HG02642 (cell line): ENCODE measurements around the gene CHAD.
A peak's percentile ranks its signal among the peaks of the same experiment; 100 is the strongest.
"Not testable (repeated sequence)": the region's sequence is repeated elsewhere in the genome, so short reads cannot be mapped to it uniquely, and the experiment has no call there.

Experiments
- ATAC-seq: cut with Tn5 transposase; IDR thresholded peaks from one replicate; pipeline ENCODE4 v1.9.1; 2021; ENCODE audit warnings: mild to moderate bottlenecking; ENCODE audit not compliant: unreplicated experiment, poor library complexity

CHAD gene

DNA sequence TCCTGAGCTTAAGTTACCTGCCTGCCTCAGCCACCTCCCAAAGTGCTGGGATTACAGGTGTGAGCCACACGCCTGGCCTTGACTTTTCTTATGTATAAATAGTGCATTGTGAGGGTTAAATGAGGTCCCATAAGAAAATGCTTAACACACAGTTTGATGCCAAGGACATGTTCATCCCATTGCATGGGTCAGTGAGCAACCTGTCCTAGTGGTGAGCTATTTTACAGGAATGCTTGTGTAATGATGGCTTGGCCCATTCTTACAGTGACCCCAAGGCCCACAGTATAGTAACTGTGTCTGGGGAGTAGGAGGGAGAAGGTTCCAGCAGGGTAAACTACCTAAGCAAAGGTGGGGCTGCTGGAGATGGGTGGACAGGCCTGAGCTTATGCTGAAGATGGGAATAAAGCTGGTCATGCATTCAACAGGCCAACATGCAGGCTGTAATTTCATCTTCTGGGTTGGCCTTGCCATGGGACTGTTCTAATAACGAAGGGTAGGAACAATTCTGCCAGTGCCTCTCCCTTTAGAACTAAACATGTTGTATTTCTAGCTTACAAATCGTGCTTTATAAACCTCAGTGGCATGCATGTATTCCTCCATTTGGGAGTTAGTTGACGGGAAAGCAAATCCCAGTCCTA, 36.4 kb downstream of the CHAD start:
- no peak for ATAC-seq

DNA sequence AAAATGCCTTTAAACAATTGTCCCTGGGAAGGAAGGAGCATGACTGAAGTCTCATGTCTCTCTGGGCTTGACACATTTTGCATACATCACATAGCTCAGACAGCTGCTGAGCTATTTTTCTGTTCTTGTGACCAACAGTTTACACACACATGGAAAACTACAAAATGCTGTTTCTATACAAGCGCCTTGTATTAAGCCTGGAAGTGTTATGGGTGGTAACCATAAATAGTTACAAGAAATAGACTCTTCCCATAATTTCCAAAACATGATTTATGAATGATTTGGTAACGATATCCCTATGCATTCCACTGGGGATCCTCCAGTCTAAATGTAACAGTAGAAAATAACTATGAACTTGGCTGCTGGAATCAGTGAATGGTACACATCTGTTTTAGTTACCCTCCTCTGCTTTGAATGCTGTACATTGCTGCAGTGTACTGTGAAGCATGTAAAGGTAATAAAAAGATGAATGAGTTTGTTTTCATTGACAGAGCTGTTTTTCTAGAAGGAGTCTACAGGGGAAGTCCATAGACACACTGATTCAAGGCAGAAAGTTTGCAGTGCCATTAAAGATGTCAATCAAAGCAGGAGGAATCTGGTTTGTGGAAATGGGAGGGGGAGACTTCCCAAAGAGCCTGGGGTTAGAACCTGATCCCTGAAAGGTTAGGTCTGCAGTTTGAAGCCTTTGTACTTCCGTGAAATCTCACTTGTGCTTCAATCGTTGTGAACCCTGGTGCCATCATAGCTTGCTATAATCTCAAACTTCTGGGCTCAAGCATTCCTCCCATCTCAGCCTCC, 37.7 kb downstream of the CHAD start:
- ATAC-seq: no peak

DNA sequence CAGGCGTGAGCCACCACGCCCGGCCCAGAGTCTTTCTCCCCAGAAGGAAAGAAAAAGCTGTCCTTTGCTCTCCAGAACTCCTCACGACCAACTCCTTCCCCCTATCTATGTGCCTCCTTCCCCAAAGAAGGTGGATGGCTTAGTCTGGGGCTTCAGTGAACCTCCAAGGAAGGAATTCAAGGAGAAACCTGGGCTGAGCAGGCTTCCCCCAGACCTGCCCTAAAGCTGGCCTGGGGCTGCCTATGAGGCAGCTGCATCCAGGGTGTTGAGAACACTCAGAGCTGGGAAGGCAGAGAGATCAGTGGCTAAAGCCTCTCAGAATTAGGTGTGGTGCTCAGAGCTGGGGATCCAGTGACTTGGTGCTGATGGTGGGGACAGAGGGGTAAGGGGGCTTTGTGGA, 38.9 kb downstream of the CHAD start:
- no peak for ATAC-seq

DNA sequence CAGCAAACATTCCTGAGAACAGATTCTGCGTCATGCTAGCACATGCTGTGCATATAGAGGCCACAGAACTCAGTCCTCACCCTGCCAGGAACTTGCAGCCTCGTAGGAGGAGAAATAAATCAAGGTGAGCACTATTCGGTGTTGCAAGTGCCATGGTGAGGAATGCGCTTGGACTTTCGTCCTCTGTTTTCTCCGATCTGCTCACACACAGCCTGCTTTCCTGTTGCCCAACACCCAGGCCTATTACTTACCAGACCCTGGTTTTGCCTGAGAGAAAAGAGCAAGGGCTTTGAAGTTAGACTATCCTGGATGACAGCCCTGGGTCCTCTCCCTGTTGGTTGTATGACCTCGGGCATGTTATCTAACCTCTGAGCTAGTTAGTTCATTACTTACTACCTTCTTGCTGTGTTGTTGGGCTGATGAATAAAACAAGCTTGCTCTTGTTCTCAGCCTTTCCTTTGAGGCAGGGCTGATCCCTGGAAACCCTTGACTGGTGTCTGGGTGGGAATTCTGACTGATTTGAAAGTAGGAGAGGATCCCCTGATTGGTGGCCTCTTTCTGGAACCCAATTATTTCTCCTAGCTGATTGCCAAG, 39.8 kb downstream of the CHAD start:
- ATAC-seq: no peak

DNA sequence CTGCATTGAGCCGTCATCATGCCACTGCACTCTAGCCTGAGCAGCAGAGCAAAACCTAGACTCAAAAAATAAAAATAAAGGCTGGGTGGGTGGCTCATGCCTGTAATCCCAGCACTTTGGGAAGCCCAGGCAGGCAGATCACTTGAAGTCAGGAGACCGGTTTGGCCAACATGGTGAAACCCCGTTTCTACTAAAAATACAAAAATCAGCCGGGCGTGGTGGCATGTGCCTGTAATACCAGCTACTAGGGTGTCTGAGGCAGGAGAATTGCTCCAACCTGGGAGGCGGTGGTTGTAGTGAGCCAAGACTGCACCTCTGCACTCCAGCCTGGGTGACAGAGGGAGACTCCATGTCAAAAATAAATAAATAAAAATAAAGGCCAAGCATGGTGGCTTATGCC, 40.6 kb downstream of the CHAD start:
- not testable (repeated sequence) for ATAC-seq

DNA sequence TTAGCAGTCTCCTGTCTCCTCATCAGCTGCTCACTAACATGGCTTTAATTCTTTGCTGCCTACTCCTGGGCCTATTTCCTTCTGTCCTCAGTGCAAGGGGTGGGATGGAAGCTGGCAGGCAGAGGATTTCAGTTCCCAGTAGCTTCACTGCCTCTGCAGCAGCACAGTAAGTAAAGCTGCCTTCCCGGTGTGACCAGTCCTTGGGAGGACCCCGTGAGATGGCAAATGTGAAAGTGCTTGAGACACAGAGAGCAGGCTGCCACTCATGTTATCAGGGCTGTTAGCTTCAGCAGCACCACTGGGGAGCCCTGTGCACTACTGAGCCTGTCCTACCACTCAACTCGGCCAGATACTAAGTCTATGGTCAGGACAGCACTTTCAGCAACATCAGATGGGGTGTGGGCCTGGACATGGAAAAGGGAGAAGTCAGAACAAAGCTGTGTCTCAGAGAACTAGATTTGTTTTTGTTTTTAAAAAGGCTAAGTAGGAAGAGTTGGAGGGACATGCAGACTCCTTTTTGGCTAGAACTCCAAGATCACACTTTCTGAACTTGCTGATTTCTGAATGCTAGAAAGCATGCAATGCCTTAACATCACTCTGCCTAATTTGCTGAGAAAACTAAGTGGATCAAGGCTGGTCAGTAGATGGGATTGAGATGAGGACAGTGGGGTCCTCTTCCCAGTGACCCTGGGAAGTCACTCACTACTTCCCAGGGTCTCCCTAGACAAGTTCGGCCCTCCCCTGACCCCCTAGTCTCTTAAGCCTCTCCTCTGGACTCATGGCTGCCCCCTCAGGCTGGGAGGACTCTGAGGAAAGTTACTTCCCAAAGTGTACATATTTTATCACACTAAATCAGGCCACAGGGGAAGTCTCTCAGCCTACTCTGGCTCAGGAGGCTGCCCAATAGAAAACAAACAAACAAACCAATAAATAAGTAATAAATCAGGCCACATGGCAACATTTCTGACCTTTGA, 41.6 kb downstream of the CHAD start:
- ATAC-seq: no peak

GRCh38 chr17:50426472-50426782, 42.3 kb downstream of the CHAD start:
- ATAC-seq: peak; percentile 15

DNA sequence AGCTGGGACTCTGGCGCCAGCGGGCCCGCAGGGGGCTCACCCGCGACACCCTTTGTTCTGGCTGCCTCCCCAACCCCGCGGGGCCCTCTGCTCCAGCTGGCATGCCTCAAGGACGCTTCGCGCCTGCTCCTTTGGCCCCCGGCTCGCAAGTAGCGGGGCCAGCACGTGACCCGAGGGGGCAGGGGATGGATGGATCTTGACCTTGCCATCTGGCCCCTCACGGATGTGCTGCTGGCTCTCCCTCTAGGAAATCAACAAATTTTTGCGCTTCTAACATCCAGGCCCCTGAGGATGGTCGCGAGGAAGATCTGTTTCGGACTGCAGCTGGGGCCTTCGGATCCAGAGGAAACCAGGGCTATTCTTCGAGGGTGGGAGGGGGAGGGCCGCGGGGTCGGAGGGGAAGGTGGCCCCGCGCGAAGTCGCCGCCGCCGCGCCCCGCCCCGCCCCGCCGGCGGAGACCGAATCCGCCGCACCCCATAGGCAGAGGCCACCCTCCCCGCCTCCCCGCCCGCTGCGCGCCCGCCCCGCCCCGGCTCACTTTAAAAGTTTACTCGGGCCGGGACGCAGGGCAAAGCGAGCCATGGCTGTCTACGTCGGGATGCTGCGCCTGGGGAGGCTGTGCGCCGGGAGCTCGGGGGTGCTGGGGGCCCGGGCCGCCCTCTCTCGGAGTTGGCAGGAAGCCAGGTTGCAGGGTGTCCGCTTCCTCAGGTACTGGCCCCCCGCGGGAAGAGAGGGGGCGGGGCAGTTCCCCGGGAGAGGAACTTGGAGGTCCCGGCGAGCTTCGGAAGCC, 42.8 kb downstream of the CHAD start, which contains the start of gene ACSF2:
Gene ACSF2, plus strand, starts transcription at position 537 of the 790 bp plus-strand sequence. Its CDS starts 44 bp downstream, at position 581.
- peak; percentile 64 for ATAC-seq

DNA sequence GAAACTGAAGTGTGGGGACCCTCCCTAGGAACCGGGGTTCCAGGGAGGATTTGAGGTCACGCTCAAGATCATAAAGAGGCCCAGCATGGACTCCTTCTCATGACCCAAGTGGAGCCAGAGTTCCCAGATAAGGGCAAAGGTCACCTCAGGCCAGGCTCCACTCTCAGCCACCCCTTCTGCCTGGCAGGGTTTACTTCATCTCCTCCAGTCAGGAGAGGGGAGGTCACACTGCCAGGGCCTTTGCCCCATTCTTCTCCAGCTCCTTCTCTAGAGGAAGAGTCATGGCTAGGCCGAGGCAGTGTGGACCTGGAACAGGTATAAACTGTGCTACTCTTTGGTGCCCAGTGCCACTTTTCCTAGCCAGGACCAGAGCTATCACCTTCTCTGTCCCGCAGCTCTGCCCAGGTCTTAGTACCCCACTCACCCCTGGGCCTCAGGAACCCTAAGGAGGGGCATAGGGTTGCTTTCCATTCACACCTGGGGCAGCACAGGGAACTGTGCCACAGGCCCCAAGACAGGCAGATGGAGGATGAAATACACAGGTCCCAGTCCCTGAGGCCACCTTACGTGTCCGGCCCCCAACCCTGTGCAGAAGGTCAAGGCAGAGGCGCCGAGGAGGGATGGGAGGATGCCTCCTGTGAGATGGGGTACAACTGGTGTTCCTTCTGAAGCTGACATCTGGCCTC, 43.5 kb downstream of the CHAD start:
- ATAC-seq: peak; percentile 7

GRCh38 chr17:50424246-50424995, 44.3 kb downstream of the CHAD start:
- no peak for ATAC-seq

DNA sequence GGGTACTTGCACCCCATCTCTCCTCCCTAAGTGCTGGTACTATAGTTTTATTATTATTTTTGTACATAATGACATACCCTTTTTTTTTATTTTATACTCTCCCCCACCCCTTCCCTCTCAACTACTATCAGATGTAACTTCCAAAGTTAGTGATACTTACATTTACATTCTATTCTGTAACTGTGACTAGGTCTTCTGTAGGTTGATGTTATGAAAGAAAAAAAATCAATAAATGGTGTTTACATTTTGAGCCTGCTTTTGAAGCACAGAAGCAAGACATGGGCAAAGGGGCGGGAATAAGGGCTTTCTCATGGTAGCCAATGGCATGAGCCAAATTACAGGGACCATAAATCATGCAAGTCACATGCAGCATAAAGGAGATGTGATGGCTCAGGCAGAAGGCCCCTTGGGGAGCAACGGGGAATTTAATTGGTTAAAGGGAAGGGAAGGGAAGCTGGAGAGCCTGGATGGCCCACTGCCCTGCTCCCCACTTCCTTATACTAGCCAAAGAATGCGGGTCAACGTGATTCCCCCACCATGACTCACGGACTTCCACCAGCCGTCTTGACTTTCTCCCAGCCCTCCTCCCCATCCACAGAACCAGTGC, 45.0 kb downstream of the CHAD start:
- ATAC-seq: no peak

GRCh38 chr17:50422738-50423137, 45.9 kb downstream of the CHAD start:
- ATAC-seq: no peak

DNA sequence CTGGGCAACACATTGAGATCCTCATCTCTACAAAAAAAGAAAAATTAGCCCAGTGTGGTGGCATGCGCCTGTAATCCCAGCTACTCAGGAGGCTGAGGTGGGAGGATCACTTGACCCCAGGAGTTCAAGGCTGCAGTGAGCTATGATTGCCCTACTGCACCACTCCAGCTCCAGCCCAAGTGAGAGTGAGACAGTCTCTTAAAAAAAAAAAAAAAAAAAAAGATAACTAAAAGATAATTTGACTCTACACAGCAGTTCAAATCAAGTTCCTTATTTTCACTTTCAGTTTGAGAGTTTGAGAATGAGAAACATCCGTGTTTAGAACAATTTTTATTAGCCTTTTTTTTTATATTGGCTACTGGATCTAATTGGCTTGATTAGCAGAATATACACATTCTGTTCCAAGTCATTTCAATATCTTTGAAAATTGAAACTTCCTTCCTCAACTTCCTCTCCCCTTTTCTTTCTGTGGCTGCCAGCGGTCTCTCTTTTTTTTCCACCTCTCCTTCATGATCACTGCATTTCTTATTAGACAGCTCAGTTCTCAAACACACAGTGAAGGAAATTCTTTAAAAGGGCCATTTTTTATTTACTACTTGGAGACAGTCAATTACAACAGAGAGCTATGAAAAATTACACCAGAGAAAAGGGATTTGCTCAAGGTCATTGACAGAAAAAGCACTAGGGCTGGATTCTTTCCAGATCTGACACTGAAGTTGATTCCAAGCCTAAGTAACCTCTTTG, 47.2 kb downstream of the CHAD start:
- ATAC-seq: no peak

DNA sequence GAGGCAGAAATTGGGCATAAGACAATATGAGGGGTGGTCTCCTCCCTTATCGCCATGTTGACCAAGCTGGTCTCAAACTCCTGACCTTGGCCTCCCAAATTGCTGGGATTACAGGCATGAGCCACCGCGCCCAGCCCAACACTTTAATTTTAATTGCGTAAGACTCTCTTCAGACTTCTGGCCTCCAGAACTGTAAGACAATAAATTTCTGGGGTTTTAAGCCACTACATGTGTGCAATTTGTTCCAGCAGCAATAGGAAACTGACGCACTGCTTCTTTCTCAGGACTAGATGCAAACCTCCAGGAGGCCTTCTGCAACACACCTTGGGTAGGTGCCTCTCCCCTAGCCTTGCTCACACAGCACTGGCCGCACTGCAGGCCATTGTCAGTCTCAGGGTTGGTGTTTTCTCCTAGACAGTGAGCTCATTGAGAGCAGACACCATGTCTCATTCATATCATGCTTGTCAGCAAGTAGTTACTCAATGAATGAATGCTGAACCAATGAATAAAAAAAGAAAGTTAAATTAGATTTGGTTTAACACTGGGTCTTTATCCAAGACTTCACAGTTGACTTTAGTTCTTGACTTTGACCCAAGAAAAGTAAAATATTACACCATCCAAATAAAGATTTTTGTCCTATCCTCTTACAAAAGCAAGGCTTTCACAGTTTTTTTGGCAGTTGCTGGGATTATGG, 48.1 kb downstream of the CHAD start:
- no peak for ATAC-seq

DNA sequence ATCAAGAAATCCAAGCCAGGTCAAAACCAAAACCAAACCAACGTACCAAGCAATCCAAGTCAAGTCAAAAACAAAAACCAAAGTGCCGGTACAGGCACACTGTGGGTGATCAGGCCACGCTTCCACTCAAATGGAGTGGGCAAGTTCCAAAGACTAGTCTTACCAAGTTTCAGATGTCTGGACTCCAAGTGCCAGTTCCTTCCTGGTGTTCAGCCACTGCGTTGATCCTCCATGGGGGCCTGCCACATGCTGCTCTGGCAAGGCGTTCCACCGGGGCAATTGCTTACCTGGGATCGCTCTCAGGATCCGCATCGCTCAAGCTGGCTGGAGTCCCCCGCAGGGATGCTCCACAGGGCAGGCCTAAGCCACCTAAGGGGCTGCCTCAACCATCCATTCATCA, 49.1 kb downstream of the CHAD start:
- not testable (repeated sequence) for ATAC-seq

DNA sequence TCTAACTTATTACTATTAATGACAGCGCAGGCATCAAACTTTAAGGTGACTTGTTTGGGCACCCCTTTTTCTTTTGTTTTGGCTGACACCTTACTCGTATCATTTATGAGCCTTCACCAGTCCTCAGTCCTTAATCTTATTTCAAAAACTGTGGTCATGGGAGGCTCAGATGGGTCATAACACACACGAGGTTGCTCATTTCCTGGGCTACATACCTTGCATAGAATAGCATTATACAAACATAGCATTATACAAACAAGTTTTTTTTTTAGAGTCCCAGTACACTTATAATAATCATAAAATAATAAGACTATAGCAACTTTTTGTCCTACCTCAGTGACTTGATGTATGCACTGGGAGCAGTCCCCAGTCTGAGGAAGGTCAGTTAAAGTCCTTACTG, 53.9 kb downstream of the CHAD start:
- no peak for ATAC-seq
